ENCODE data around the gene DMD.

Gene DMD

GRCh38 chrX:31988975-31989374 lies 1222.4 kb downstream of the DMD start:
- Mint-ChIP-seq H3K4me1 (no peaks in the 10 kb centered on the region), H3K36me3 (ENCODE audit: low read depth) (no peaks in the 10 kb centered on the region), H3K4me3 (no peak overlapping the region), H3K9me3 (peaks cover 14% of the 10 kb centered on the region), H3K27me3 (ENCODE audit: low read depth) (no peaks in the 10 kb centered on the region), H3K27ac (no peak overlapping the region)
- no peak for TF ChIP-seq CTCF (IDR thresholded peaks at IDR 0.05; ENCODE audit: unreplicated experiment in 3 of 3)

GRCh38 chrX:31981546-31982062 lies 1229.7 kb downstream of the DMD start:
- TF ChIP-seq CTCF (IDR thresholded peaks at IDR 0.05; ENCODE audit: unreplicated experiment in 3 of 3): no peak
- H3K27me3 Mint-ChIP-seq (ENCODE audit: low read depth): no peaks in the 10 kb centered on the region
- H3K27ac Mint-ChIP-seq: no peak overlapping the region
- no peaks in the 10 kb centered on the region for H3K4me1 Mint-ChIP-seq
- no peak overlapping the region for H3K4me3 Mint-ChIP-seq
- H3K36me3 Mint-ChIP-seq (ENCODE audit: low read depth): no peaks in the 10 kb centered on the region
- H3K9me3 Mint-ChIP-seq: peaks cover 7% of the 10 kb centered on the region

- TF ChIP-seq CTCF (IDR thresholded peaks at IDR 0.05; ENCODE audit: unreplicated experiment in 3 of 3): no peak
- Mint-ChIP-seq H3K4me3 (peak overlapping the region in 1 of 3 experiments; percentile 39), H3K27ac (peak overlapping the region; percentile 38 to 83 (median 80)), H3K27me3 (ENCODE audit: low read depth) (no peaks in the 10 kb centered on the region), H3K4me1 (peaks cover 37% of the 10 kb centered on the region), H3K36me3 (ENCODE audit: low read depth) (no peaks in the 10 kb centered on the region), H3K9me3 (no peaks in the 10 kb centered on the region)
Observed at GRCh38 chrX:31969714-31970113, 1241.6 kb downstream of the DMD start.

GRCh38 chrX:31962256-31962655 lies 1249.1 kb downstream of the DMD start:
- TF ChIP-seq CTCF (IDR thresholded peaks at IDR 0.05; ENCODE audit: unreplicated experiment in 3 of 3): no peak
- Mint-ChIP-seq H3K4me1 (peaks cover 2% of the 10 kb centered on the region), H3K27ac (no peak overlapping the region), H3K4me3 (no peak overlapping the region), H3K27me3 (ENCODE audit: low read depth) (no peaks in the 10 kb centered on the region), H3K36me3 (ENCODE audit: low read depth) (no peaks in the 10 kb centered on the region), H3K9me3 (peaks cover 5% of the 10 kb centered on the region)

GRCh38 chrX:31934842-31935370 lies 1276.4 kb downstream of the DMD start:
- H3K27me3 Mint-ChIP-seq (ENCODE audit: low read depth): no peaks in the 10 kb centered on the region
- no peak overlapping the region for H3K4me3 Mint-ChIP-seq
- no peak for TF ChIP-seq CTCF (IDR thresholded peaks at IDR 0.05; ENCODE audit: unreplicated experiment in 3 of 3)
- no peaks in the 10 kb centered on the region for H3K36me3 Mint-ChIP-seq (ENCODE audit: low read depth)
- peaks cover 2% of the 10 kb centered on the region for H3K9me3 Mint-ChIP-seq
- H3K27ac Mint-ChIP-seq: no peak overlapping the region
- H3K4me1 Mint-ChIP-seq: no peaks in the 10 kb centered on the region

GRCh38 chrX:31934015-31934414 lies 1277.3 kb downstream of the DMD start:
- no peaks in the 10 kb centered on the region for H3K36me3 Mint-ChIP-seq (ENCODE audit: low read depth)
- H3K27ac Mint-ChIP-seq: no peak overlapping the region
- no peak for TF ChIP-seq CTCF (IDR thresholded peaks at IDR 0.05; ENCODE audit: unreplicated experiment in 3 of 3)
- no peak overlapping the region for H3K4me3 Mint-ChIP-seq
- no peaks in the 10 kb centered on the region for H3K27me3 Mint-ChIP-seq (ENCODE audit: low read depth)
- H3K4me1 Mint-ChIP-seq: no peaks in the 10 kb centered on the region
- H3K9me3 Mint-ChIP-seq: peaks cover 5% of the 10 kb centered on the region
